NCI-H146 treated with DMSO at 0.1 percent for 48 hours (cell line): ENCODE measurements around the gene NRG4.
A peak's percentile ranks its signal among the peaks of the same experiment; 100 is the strongest.
"Not testable (repeated sequence)": the region's sequence is repeated elsewhere in the genome, so short reads cannot be mapped to it uniquely, and the experiment has no call there.

Experiments
- DNase-seq: peaks from one replicate; lab custom pipeline; 2025; ENCODE audit not compliant: unreplicated experiment; lab: John Stamatoyannopoulos, UW

Gene NRG4

DNA sequence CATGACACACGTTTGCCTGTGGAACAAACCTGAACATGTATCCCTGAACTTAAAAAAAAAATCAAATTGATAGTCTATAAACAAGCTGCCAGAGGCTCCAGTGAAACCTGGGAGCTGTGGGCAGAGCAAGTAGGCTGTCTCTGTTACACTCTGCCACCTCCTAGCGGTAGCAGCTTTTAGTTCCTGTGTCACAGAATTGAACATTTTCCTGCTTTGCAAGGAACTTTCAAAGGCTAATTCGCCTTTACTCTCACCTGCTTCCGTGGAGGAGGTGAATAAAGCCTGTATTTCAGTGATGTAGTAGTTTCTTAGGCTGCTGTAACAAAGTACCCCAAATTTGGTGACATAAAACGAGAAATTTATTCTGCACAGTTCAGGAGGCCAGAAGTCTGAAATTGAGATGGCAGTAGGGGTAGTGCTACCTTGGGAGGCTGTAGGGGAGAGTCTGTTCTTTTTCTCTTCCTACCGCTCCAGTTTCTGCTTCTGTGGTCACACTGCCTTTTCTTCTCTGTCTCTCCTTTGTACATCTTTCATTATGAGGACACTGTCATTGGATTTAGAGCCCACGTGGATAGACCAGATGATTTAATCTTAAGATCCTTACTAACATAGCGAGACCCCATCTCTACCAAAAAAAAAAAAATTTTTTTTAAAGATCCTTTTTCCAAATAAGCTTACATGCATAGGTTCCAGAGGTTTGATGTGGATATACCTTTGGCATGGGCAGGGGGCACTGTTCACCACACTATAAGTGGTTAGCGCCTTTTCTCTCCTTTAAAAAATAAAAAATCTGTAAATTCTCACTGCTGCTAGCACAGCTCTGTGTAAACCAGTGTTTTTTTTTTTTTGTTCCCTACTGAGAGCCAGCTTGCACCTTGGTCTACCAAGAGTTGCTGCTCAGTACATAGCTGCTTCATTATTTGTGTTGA, 83.3 kb downstream of the NRG4 start:
- DNase-seq = no peak

- no peak for DNase-seq
These were observed 84.6 kb downstream of the NRG4 start for GRCh38 chr15:75927601-75928000.

GRCh38 chr15:75926931-75927330, 85.3 kb downstream of the NRG4 start:
- DNase-seq = no peak

DNA sequence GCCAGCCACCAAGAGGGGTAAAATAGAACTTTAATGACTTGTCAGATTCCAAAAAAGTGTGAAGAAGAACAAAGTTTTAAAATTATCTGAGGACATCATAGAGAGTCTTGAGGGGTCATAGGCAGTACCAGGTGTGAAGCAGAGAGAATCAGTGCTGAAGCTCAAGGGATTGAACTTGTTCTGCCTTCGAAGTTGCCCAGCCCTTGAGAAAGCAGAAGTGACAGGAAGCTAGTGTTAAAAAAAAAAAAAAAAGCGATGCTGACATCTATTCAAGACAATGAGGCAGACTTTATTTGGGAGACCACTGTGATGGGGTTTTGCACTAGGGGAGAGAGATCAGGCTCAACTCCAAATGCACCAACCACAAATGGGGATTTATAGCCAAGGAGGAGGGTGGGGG, 86.8 kb downstream of the NRG4 start:
- DNase-seq = no peak

DNA sequence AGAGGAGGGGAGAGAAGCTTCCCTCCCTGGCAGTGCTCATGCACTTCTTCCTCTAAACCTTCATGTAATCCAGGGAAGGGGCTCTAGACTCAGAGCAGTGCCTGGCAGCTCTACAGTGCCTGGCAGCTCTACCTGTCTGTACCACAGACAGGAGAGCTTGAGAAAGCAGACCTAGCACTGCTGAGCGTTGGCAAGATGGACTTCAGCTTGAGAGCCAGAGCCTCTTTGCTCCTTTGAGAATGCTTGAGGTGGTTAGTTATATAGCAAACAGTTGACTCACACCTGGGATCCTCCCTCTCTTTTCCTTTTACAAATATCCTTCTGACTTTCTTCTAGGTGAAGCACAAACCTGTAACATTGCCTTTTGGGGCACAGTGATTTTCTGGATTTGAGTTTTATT, 87.6 kb downstream of the NRG4 start:
- no peak for DNase-seq

- no peak for DNase-seq
These were observed 88.5 kb downstream of the NRG4 start for GRCh38 chr15:75923756-75924155.

GRCh38 chr15:75921732-75922703, 90.2 kb downstream of the NRG4 start:
- peak; percentile 4 for DNase-seq

DNA sequence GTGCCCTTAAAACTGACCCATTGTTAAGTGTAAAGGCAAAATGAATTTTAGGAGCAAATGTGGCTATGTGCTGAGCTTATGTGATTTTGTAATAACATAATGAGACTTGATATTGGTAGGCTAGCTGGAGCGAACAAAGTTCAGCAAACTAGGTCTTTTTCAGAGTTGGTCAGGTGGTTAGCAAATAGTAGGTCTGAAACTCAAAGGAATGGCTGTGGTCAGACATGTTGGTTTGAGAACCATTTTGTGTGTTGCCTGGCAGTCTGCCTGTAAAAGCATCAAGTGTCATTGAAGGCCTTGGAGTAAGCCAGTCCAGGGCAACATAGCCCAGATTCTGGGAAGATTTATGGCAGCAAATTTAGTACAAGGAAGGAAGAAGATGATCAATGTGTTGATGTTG, 92.1 kb downstream of the NRG4 start:
- DNase-seq = no peak

GRCh38 chr15:75918135-75918534, 94.1 kb downstream of the NRG4 start:
- DNase-seq = no peak

- no peak for DNase-seq
These were observed 95.2 kb downstream of the NRG4 start for GRCh38 chr15:75916978-75917377.

DNA sequence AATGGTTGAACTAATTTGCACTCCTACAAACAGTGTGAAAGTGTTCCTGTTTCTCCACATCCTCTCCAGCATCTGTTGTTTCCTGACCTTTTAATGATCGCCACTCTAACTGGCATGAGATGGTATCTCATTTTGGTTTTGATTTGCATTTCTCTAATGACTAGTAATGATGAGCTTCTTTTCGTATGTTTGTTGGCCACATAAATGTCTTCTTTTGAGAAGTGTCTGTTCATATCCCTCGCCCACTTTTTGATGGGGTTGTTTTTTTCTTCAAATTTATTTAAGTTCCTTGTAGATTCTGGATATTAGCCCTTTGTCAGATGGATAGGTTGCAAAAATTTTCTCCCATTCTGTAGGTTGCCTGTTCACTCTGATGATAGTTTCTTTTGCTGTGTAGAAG, 101.9 kb downstream of the NRG4 start:
- DNase-seq = not testable (repeated sequence)

GRCh38 chr15:75905231-75905630, 107.0 kb downstream of the NRG4 start:
- no peak for DNase-seq

GRCh38 chr15:75903331-75904239, 108.6 kb downstream of the NRG4 start, which contains the start of gene FBXO22:
Gene FBXO22 (plus strand): TSS chr15:75903878. CDS start chr15:75903964, 86 bp downstream.
- DNase-seq = peak; percentile 56

GRCh38 chr15:75902129-75902557, 110.1 kb downstream of the NRG4 start:
- no peak for DNase-seq

DNA sequence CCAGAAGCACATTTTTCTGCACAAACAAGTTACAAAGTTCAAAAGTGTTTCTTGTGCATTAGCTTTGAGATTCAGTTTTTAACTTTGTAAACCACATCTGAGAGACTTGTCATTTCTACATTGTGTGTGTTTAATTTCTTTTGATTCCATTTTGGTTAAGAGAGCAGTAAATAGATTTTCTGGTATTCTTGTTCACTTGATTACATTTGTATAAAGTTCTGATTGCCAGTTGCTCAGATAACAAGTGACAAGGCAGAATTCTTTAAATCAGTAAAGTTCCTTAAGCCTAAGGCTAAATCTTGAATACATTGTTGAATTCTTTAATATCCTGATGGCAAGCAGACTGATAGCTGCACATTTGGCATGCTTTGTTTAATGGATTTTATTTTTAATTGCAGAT, 111.6 kb downstream of the NRG4 start:
- no peak for DNase-seq

DNA sequence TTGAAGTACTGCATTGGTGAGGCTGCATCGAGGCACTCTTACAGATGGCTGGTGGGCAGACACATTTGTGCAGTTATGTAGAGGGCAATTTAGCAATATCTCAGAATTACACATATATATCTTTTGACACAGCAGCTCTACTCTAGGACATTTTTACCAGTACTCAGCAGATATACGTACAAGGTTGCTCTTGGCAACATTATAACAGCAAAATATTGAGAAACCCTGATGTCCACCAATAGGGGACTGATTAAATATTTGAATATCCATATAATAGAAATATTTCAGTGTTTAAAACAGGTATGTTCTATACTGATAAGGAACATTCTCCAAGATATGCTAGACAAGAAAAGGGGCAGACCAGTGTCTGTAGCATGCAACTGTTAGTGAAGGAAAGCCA, 116.5 kb downstream of the NRG4 start:
- no peak for DNase-seq

DNA sequence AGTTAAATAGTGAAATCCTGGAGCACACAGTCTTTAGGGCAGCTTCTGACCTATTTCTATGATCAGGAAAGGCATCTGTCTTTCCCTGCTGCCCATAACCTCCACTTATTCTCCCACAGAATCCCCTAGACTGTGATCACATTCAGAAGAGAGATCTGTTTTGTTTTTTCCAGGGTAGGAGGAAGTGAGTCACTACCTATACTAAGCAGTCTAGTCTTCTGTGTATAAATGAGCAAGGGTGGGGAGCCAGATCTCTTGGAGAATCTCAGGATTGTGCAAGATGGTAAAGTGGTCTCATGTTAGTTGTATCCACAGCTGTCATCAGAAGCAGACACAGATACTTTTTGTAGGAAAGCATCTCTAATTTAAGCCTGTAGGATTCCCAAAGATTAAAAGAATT, 120.3 kb downstream of the NRG4 start:
- DNase-seq = no peak
